HG02943 (cell line): ENCODE results near the gene ALDH8A1.

Source experiments
- ATAC-seq: cut with Tn5 transposase; IDR thresholded peaks from one replicate; pipeline ENCODE4 v1.9.1; 2021; ENCODE audit warnings: mild to moderate bottlenecking, low read depth, moderate library complexity; ENCODE audit not compliant: unreplicated experiment

The ALDH8A1 gene

DNA sequence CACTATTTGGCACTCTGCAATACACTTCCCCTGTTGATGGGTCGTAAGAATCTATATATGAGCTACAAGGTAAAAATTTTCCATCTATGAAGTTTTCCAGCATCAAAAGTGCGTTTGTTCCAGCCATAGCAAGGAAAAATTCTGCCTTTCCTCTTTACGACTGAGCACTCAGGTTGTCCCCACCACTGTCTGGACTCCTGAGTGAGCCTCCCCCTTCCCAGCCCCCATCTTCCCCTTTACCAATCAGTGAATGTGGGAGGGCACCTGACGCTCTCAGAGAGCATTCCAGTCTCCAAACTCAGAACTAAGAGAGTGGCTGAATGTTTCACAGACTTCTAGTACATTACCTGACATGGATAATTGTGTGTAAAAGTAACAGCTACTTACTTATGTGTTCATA is at the start of gene ALDH8A1:
ALDH8A1 (minus strand) TSS at position 175 of the 400 bp plus-strand sequence; CDS start at position 127, 48 bp downstream.
- no peak for ATAC-seq

DNA sequence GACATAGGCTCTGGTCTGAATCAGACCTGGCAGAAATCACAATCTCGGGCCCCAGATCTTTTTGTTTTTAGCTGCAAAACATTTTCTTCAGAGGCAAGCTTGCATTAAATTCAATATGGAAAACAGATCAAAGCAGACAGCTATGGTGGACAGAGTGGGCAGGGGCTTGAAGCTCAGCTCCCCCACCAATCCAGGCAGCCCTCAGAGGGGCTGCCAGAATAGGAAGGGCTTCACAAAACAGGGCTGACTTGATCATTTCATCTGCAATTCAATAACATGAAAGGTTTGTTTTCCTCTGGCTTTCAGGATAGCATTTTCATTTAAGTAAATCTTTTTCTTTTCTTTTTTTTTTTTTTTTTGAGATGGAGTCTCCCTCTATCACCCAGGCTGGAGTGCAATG is 49.2 kb upstream of the ALDH8A1 start:
- ATAC-seq: no peak

GRCh38 chr6:134997133-134997995 is 47.5 kb upstream of the ALDH8A1 start:
- ATAC-seq: no peak

- ATAC-seq: no peak
Observed at GRCh38 chr6:134995536-134995935, 45.6 kb upstream of the ALDH8A1 start.

DNA sequence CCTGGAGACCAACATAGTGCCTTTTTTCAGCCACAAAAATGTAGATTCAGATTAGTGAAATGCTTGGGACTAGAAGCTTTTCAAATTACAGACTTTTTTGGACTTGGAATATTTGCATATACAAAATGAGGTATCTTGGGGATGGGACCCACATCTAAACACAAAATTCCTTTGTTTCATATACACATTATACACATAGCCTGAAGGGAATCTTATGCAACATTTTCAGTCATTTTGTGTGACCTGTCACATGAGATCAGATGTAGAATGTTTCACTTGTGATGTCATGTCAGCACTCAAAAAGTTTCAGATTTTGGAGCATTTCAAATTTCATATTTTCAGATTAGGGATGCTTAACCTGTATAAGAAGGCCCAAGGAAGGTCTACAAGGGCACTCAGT is 44.5 kb upstream of the ALDH8A1 start:
- ATAC-seq: no peak

GRCh38 chr6:134992155-134992554 is 42.3 kb upstream of the ALDH8A1 start:
- no peak for ATAC-seq

DNA sequence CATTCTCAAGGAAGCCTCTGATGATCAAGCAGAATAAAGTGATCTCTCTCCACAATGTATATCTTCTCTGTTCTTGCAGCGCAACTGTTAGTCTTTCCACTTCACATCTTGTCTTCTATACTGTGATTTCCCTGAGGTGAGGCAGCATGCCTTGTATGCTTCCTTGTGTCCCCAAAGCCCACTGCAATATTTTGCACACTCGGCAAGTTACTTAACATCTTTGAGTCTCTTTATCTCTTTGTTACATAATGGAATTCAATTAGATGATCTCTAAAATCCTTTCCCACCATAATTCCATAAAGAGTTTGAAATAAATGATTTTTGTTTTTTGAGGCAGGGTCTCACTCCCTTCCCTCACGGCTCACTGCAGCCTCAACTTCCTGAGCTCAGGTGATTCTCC is 40.4 kb upstream of the ALDH8A1 start:
- no peak for ATAC-seq

DNA sequence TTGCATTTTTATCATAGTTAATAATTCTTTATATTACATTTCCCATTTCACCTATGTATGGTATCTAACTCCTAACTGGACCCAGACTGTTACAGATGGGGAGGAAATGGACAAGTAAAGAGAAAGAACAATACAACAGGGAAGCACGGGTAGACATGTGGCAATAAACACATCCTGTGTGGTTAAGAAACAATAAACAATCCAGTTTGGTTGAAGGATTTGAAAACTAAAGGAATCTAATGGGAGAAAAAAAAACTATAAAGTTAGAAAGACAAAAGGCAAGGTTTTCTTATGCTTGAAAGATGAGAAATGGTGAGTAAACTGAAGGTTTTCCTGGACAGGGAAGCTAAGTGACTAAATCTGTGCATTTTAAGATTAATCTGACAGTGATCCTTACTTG is 34.9 kb upstream of the ALDH8A1 start:
- no peak for ATAC-seq

- ATAC-seq: no peak
Observed at GRCh38 chr6:134983823-134984222, 33.9 kb upstream of the ALDH8A1 start.

DNA sequence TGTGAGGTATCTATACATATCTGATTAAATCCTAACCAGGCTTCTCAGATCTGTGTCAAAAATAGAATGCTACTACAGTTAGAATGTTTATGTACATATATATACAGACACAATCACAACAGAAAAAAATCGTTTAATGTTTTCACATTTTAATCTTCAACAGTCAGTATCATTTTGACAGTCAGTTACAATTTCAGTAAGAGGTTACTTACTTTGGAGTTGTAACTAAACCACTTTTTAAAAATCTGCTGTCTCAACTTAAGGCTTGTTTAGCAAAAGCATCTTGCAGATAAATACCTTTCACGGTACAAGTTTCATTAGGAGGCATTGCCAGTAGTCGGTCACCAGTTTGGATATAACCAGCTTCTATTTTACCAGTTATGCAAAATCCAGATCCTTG is 32.3 kb upstream of the ALDH8A1 start:
- ATAC-seq: no peak

DNA sequence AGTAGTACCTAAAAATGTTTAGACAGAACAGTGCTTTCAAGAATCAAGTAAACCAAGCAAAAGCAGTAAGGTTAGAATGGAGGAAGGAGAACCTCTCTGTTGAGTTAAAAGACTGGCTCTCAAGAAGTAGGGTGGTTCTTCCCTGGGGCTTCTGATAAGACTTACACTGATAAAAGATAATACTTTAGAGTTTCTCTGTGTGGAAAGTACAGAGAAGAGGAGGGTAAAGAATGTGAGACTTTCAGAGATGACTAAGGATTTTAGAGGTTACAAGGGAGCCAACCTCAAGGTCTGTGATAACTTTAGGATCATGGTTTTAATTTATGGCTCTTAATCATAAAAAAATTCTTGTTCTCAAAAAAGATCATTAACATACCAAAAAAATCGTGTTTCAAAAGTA is 30.9 kb upstream of the ALDH8A1 start:
- ATAC-seq: no peak

GRCh38 chr6:134979142-134979541 is 29.2 kb upstream of the ALDH8A1 start:
- ATAC-seq: no peak

- no peak for ATAC-seq
Observed at GRCh38 chr6:134974370-134974769, 24.5 kb upstream of the ALDH8A1 start.

- no peak for ATAC-seq
Observed at GRCh38 chr6:134967711-134968110, 17.8 kb upstream of the ALDH8A1 start.

GRCh38 chr6:134964451-134965203 is 14.7 kb upstream of the ALDH8A1 start:
- ATAC-seq: no peak

DNA sequence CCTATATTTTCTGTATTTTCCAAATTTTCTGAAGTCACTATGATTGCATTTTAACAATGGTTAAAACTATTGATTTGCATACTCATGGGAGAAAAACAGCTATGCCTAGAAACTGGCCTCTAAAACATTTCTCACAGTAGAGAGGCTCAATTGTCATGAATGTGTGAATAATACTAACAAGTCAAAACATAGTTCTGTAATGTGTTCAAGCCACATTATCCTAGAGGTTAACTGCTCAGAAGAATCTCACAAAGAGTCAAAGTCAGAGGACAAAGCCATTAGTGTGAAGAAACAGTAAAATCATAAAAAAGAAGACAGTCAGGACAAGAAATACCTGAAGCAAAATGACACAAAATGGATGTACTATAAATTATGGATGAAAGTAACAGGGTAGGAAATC is 12.5 kb upstream of the ALDH8A1 start:
- ATAC-seq: no peak

GRCh38 chr6:134961366-134961765 is 11.5 kb upstream of the ALDH8A1 start:
- ATAC-seq: no peak

GRCh38 chr6:134959603-134960002 is 9.7 kb upstream of the ALDH8A1 start:
- ATAC-seq: no peak

DNA sequence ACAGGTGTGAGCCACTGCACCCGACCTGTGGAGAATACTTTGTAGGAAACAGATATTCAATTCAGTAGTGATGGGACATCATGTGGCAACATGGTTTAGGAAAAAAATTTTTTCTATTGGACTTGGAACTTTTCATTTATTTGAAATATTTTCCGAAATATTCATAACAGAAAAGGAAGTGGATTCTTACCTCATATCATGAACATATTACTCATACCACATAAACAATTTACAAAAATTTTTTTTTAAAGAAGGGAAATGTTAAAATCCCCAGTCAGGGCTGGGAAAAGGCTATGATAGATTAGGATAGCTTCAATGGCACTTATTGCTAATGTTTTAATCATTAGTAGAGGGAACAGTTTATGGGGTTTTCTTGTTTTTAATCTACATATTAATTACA is 6.8 kb upstream of the ALDH8A1 start:
- no peak for ATAC-seq

DNA sequence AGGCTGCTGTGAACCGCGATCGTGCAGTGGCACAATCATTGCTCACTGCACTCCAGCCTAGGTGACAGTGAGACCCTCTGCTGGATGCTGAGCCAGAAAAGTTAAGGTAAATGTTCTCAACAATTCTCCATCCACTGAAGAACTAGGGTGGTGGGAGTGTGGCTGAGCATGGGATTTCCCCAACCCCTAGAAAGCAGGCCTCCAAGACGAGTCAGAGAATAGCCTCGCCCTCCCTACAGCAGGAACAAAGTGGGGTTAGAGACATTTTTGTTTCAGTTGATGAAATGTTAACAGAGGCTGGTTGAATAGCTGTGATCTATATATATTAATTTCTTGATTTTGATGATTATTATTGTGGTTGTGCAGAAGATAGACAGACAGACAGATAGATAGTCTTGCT is 6.1 kb upstream of the ALDH8A1 start:
- ATAC-seq: no peak

DNA sequence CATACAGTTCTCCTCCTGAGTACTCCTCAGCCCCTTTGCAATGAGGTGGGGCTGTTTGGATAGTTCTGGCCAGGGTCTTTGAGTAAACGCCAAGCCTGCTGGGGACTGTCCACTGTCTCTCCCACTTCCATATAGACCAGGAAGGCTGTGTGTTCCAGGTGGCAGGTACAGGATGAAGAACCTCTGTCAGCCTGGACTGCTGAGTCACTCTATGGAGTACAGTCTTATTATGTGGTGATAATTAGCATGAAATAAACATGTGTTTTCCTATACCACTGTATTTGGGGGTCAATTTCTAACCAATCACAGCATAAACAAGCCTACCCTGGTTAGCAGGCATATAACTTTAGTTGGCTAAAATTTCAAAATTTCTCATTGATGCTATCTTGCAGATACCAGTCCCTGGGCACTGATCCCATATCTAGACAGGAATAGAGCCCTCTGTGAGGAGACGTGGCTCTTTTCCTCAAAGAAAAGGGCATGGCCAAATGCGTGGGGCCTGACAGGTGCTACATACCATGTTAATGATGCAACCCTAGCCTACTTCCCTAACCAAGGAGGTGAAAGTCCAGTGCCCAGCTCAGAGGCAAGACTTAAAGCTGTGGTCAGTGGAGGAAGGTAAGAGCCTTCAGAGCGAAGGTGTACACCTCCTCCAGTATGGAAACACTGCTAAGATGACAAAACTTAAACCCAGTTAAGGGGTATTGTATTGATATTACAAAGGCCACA is 4.5 kb upstream of the ALDH8A1 start:
- no peak for ATAC-seq
